Inferior parietal cortex (tissue), 1 donor: ENCODE results near the gene AGXT.
"Not testable (repeated sequence)": the region's sequence is repeated elsewhere in the genome, so short reads cannot be mapped to it uniquely, and the experiment has no call there.

ENCODE experiments used
- DNase-seq: peaks from one replicate; pipeline ENCODE4 v3.0.0-alpha.2; 2016; ENCODE audit errors: extremely low spot score

The AGXT gene

GRCh38 chr2:240839152-240840143 lies 29.2 kb upstream of the AGXT start:
- no peak for DNase-seq

- peak; percentile 87 for DNase-seq
Observed at GRCh38 chr2:240840435-240841060, 28.1 kb upstream of the AGXT start.

GRCh38 chr2:240846309-240846708 lies 22.3 kb upstream of the AGXT start:
- DNase-seq: not testable (repeated sequence)

GRCh38 chr2:240846873-240847595 lies 21.6 kb upstream of the AGXT start:
- no peak for DNase-seq

- no peak for DNase-seq
Observed at GRCh38 chr2:240847817-240848216, 20.8 kb upstream of the AGXT start.

GRCh38 chr2:240848900-240849680 lies 19.5 kb upstream of the AGXT start:
- no peak for DNase-seq

- DNase-seq: no peak
Observed at GRCh38 chr2:240850026-240850425, 18.6 kb upstream of the AGXT start.

GRCh38 chr2:240850756-240851077 lies 17.9 kb upstream of the AGXT start:
- DNase-seq: no peak

GRCh38 chr2:240851078-240851991 lies 17.3 kb upstream of the AGXT start:
- DNase-seq: peak; percentile 93

GRCh38 chr2:240852671-240853314 lies 15.8 kb upstream of the AGXT start:
- DNase-seq: no peak

- DNase-seq: no peak
Observed at GRCh38 chr2:240855670-240856069, 13.0 kb upstream of the AGXT start.

GRCh38 chr2:240856151-240856980 lies 12.3 kb upstream of the AGXT start:
- no peak for DNase-seq

- no peak for DNase-seq
Observed at GRCh38 chr2:240857039-240858008, 11.3 kb upstream of the AGXT start.

- no peak for DNase-seq
Observed at GRCh38 chr2:240858321-240858720, 10.3 kb upstream of the AGXT start.

GRCh38 chr2:240858871-240859270 lies 9.8 kb upstream of the AGXT start:
- DNase-seq: no peak

- no peak for DNase-seq
Observed at GRCh38 chr2:240861547-240861946, 7.1 kb upstream of the AGXT start.

GRCh38 chr2:240864475-240864874 lies 4.1 kb upstream of the AGXT start:
- no peak for DNase-seq

- no peak for DNase-seq
Observed at GRCh38 chr2:240865391-240865790, 3.2 kb upstream of the AGXT start.
